Epithelial cell of proximal tubule (primary cell): ENCODE data around the gene RNASE8. TPM values are rescaled to one million over a fixed set of nuclear protein-coding genes. Genes with fewer than 3 reads are reported as not detected.

Experiments
- DNase-seq: peaks from one replicate; pipeline ENCODE4 v3.0.0-alpha.2; 2011; ENCODE audit warnings: low read depth
- H3K4me3 ChIP-seq: 2 replicates; pipeline ENCODE4 v1.5.1; 2011; ENCODE audit warnings: low read depth, mild to moderate bottlenecking, low read length
- CTCF ChIP-seq: conservative IDR thresholded peaks from 2 replicates; pipeline ENCODE4 v1.5.1; 2012; ENCODE audit warnings: low read depth, mild to moderate bottlenecking, low read length
- total RNA-seq: library from RNA; depleted of rRNA; stranded (reverse); fragments of >200 nt; gene quantifications from 2 replicates; pipeline ENCODE4 v1.2.3, GENCODE V29; 2015

RNASE8 gene
- total RNA-seq, 1 donor from 2014 or later, result not detected

GRCh38 chr14:21024585-21025370, 32.8 kb upstream of the RNASE8 start, which contains the start of gene NDRG2:
Gene NDRG2, minus strand, starts transcription at chr14:21025061. Its CDS starts 1,746 bp downstream, at chr14:21023315.
- H3K4me3 ChIP-seq, result peak within 1 kb of the TSS; percentile 51
- no peak for TF ChIP-seq CTCF
- DNase-seq, result no peak

GRCh38 chr14:21025371-21026273, 32.0 kb upstream of the RNASE8 start:
- no peak for TF ChIP-seq CTCF
- peak overlapping the region; percentile 51 for H3K4me3 ChIP-seq
- DNase-seq, result no peak

GRCh38 chr14:21026274-21026987, 31.2 kb upstream of the RNASE8 start:
- DNase-seq, result no peak
- no peak for TF ChIP-seq CTCF
- no peak overlapping the region for H3K4me3 ChIP-seq

- TF ChIP-seq CTCF, result no peak
- no peak overlapping the region for H3K4me3 ChIP-seq
Observed at GRCh38 chr14:21026988-21027315, 30.7 kb upstream of the RNASE8 start.

GRCh38 chr14:21029917-21030316, 27.7 kb upstream of the RNASE8 start, which contains the start of gene TPPP2:
Gene TPPP2, plus strand, starts transcription at chr14:21030217. Its CDS starts 365 bp downstream, at chr14:21030582.
- no peak for DNase-seq
- no peak for TF ChIP-seq CTCF
- no peak within 1 kb of the TSS for H3K4me3 ChIP-seq

More at GRCh38 chr14:21026988-21027315, 30.7 kb upstream of the RNASE8 start:
- DNase-seq, result no peak

GRCh38 chr14:21030531-21030930, 27.1 kb upstream of the RNASE8 start:
- DNase-seq, result no peak
- no peak overlapping the region for H3K4me3 ChIP-seq
- no peak for TF ChIP-seq CTCF
